Right hindlimb (tissue), 1 donor: ENCODE results near the gene YWHAE.
"Not testable (repeated sequence)": the region's sequence is repeated elsewhere in the genome, so short reads cannot be mapped to it uniquely, and the experiment has no call there.

Experiments
- DNase-seq: peaks from one replicate; pipeline ENCODE4 v3.0.0-alpha.2; 2018

YWHAE gene

GRCh38 chr17:1399679-1400512 lies at the start of gene YWHAE:
Gene YWHAE (minus strand): TSS chr17:1400222. CDS start chr17:1400110, 112 bp downstream.
- DNase-seq = peak; percentile 99

GRCh38 chr17:1449412-1449967 lies 49.5 kb upstream of the YWHAE start:
- no peak for DNase-seq

- no peak for DNase-seq
Measured at GRCh38 chr17:1447052-1447451, 47.0 kb upstream of the YWHAE start.

GRCh38 chr17:1446201-1446600 lies 46.2 kb upstream of the YWHAE start:
- DNase-seq = no peak

- DNase-seq = not testable (repeated sequence)
Measured at GRCh38 chr17:1445695-1446094, 45.7 kb upstream of the YWHAE start.

GRCh38 chr17:1442721-1443120 lies 42.7 kb upstream of the YWHAE start:
- not testable (repeated sequence) for DNase-seq

GRCh38 chr17:1442187-1442586 lies 42.2 kb upstream of the YWHAE start:
- no peak for DNase-seq

GRCh38 chr17:1440921-1441320 lies 40.9 kb upstream of the YWHAE start:
- DNase-seq = no peak

- DNase-seq = no peak
Measured at GRCh38 chr17:1438593-1439083, 38.6 kb upstream of the YWHAE start.

GRCh38 chr17:1435326-1435725 lies 35.3 kb upstream of the YWHAE start:
- no peak for DNase-seq

GRCh38 chr17:1434150-1434549 lies 34.1 kb upstream of the YWHAE start:
- no peak for DNase-seq

- no peak for DNase-seq
Measured at GRCh38 chr17:1431631-1432104, 31.6 kb upstream of the YWHAE start.

GRCh38 chr17:1423456-1424135 lies 23.6 kb upstream of the YWHAE start:
- DNase-seq = no peak

GRCh38 chr17:1422885-1423284 lies 22.9 kb upstream of the YWHAE start:
- DNase-seq = no peak

- no peak for DNase-seq
Measured at GRCh38 chr17:1421470-1421869, 21.4 kb upstream of the YWHAE start.

- no peak for DNase-seq
Measured at GRCh38 chr17:1420981-1421380, 21.0 kb upstream of the YWHAE start.

GRCh38 chr17:1420163-1420562 lies 20.1 kb upstream of the YWHAE start:
- no peak for DNase-seq

GRCh38 chr17:1418476-1418875 lies 18.5 kb upstream of the YWHAE start:
- DNase-seq = not testable (repeated sequence)

- DNase-seq = no peak
Measured at GRCh38 chr17:1416414-1416813, 16.4 kb upstream of the YWHAE start.

GRCh38 chr17:1414634-1415033 lies 14.6 kb upstream of the YWHAE start:
- no peak for DNase-seq

- no peak for DNase-seq
Measured at GRCh38 chr17:1414001-1414574, 14.1 kb upstream of the YWHAE start.

GRCh38 chr17:1413281-1413791 lies 13.3 kb upstream of the YWHAE start:
- DNase-seq = peak; percentile 70
